DLD1 (cell line): ENCODE data around the gene TMEM115.

Experiments used
- in situ Hi-C: cut with HindIII; loops from 2 replicates; pipeline ENCODE4 v1.10.0; 2017; ENCODE audit warnings: low sequenced_read_pairs

TMEM115 gene

DNA sequence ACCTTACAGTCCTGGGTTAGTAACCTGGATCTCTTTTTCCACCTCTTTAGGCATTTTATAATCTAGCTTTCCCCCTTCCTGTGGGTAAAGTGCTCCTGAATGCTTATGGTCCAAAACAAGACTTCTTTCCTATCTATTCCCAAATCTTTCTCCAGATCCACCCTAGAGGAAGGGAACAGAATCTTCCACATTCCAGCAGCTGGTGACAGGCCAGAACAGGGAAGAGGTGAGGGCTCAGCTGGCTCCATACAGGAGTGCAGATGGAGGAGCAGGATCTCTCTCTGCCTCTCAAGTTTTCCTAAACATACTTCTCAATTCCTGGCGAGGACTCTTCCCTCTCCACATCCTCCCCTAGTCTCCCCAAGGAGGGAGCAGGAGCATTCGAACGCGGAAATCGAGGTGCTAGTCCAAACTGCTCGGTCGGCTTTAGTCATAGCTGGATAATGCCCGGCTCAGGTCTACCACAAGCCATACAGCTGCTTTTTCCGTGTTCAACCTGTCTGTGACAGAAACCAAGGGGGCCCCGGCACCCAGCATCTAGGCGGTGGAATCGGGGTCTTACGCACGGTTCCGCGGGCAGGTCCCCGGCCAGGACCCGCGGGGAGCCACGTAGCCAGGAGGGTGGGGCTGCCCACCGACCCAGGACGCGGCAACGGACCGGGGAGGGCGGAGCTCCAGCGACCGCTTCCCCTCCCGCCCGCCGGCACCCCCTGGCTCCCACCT is 22.7 kb downstream of the TMEM115 start:
- in situ Hi-C loops = loop anchor here (25.0 kb wide), 1 partner anchor 1051 kb away; the partner anchor contains the start of genes MANF and RBM15B

DNA sequence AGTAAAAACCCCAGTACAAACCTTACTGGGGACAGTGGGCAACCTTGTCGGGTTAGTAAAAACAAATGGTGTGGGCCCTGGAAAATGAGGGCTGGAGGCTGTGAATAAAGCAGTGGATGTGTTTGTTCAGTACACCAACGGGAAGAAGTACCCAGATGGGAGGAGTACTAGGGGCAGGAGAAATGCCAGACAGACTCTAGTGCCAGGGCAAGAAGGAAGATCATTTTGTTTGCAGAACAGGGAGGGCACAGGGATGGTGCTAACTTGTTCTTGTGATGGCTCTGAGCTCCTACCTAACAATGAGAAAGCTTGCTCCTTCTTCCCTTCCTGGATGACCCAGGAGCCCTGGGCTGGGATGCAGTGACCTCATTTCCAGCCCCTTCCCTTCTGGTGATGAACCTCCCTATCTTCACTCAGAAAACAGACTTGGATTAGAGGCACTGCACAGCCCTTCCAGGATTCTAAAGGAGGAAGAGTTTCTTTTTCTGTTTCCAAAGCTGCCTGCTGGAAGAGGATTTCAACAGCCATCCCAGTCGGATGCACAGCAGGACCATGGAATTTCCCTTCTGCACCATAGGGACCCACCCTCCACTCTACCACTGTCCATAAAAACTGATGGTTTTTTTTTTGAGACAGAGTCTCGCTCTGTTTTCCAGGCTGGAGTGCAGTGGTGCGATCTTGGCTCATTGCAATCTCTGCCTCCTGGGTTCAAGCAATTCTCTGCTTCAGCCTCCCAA is 24.8 kb downstream of the TMEM115 start:
- in situ Hi-C loops = loop anchor here (25.0 kb wide), 1 partner anchor 1053 kb away; the partner anchor contains the start of genes MANF and RBM15B

DNA sequence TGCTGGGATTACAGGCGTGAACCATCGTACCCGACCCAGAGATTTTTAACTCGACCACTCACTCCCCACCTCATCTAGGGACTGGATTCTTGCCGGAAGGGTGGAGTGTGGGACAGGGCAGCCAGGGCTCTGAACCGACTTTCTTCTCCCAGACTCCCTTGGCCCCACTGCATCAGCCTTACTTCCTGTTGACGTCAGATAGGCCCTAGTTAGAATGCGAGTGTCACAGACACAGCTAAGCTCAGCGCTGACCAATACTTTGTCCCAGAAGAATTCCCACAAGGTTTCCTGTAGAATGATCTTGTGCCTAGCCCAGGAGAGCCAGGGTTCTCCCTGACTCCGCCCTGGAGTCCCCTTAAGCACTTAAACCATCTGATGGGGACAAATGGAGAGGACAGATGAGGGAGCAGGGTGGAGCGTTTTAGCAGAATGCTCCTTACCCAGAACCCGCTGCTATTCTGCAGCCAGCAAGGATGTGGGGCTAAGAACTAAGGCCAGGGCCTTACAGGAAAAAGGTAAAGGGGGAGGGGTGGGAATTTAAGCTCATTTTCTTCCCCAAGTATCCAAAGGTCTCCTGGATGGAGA is 25.5 kb downstream of the TMEM115 start:
- in situ Hi-C loops = loop anchor here (25.0 kb wide), 1 partner anchor 1053 kb away; the partner anchor contains the start of genes MANF and RBM15B

DNA sequence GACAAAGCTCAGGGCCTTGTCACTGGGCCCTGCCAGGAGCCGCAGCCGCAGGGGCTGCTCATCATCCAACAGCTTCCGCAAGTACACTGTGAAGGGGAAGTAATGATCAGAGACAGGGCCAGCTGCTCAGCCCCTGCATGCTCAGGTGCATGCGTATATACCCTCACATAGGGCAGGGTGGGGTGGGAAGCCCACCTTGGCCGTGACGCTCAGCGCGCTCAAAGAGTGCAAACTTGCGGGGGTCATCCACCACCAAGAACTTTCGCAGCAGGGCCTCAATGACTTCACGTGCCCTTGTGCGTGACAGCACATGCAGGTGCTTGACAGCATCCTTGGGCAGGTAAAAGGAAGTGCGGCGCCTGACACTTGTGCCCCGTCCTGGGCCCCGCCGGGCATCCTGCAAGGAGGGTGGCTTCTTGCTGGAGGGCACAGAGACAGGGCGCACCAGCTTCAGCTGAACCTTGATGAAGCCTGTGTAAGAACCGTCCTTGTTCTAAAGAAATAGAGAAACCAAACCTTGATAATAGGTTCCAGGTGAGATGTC is 27.9 kb downstream of the TMEM115 start:
- in situ Hi-C loops = loop anchor here (25.0 kb wide), 1 partner anchor 1056 kb away; the partner anchor contains the start of genes MANF and RBM15B

DNA sequence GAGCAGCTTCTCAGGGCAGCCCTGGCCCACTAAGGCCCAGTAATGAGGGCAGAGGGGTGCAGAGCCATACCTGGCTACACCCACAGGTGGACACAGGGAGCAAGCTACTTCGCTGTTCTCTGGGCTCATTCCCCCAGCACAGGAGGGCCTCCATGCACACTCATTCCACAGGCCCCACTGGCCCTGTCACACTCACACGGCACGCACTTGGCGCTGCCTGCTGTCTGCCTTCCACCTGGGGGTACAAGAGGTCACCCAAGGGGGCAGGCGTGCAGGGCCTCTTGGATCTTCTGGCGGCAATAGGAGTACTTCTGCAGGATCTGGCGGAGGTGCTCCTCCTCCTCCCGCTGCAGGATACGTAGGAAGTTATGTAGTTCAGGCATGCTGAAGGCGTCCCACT is 29.0 kb downstream of the TMEM115 start:
- in situ Hi-C loops = loop anchor here (25.0 kb wide), 1 partner anchor 1057 kb away; the partner anchor contains the start of genes MANF and RBM15B

DNA sequence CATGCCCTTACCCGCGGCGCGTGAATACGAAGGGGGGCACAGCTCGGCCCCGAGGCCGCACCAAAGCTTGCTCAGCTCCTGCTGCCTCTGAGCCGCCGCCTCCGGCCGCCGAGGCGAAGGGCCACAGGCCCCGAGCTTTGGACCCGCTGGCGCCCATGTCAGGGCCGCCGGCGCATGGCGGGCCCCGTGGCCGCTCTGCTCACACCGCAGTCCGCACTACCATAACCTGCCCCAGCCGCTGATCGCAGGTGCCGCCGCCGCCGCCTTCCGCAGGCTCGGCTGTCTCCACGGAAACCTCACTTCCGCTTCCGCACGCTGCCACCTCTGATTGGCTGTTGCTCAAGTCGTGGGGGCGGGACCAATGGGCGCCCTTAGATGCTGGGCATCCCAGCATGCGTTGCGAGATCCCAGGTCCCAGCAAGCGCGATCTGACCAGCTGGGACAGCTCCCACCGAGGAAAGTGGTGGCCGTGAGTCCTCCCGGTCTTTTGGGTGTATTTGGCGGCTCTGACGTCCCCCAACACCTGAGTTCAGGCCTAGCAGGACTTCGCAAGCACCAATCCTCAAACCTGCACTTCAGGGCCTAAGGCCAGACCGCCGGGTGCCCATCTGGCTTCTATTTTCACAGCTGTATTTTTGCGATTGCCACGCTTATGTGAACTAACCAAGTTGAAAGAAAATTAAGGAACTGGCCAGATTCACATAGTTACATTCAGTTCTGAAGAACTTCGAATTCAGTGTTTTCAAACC is 31.2 kb downstream of the TMEM115 start, which contains the start of gene TUSC2:
TSS of gene TUSC2 (minus strand) at position 281 of the 749 bp plus-strand sequence. CDS start at position 157, 124 bp downstream.
- in situ Hi-C loops = loop anchor here (25.0 kb wide), 1 partner anchor 1059 kb away; the partner anchor contains the start of genes MANF and RBM15B

DNA sequence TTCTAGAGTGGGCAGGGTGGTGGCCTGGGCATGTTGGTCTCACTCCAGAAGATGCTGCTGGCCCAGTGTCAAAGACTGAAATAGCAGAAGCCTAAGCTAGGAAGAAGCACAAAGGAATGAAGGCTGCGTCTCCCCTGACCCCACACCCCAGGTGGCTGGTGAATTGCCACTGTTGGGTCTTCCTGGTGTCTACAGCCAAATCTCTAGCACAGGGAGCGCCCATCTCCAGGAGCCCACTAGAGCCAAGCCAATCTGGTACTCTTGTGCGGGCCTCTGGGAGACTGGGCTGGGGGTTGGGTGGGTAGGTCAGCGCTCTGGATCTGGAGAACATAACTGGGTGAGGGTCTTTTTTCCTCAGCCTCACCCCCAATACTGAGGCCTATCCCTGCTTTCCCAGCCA is 32.2 kb downstream of the TMEM115 start:
- in situ Hi-C loops = loop anchor here (25.0 kb wide), 1 partner anchor 1060 kb away; the partner anchor contains the start of genes MANF and RBM15B

DNA sequence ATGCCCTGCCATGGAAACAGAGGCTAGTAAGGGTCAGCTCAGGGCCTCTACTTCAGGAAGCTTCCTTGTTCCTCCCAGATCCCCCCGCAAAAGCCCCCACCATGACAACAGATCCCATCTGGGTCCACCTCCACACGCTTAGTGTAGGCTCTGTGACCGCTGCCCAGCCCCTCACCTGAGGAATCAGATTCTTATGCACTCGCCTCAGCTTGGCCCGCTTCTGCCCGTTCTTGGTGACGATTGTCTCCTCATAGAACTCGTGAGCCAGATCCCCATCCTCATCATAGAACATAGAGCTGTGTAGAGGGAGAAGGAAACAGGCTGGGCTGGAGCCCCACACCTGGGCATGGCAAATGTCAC is 33.2 kb downstream of the TMEM115 start:
- in situ Hi-C loops = loop anchor here (25.0 kb wide), 1 partner anchor 1061 kb away; the partner anchor contains the start of genes MANF and RBM15B

DNA sequence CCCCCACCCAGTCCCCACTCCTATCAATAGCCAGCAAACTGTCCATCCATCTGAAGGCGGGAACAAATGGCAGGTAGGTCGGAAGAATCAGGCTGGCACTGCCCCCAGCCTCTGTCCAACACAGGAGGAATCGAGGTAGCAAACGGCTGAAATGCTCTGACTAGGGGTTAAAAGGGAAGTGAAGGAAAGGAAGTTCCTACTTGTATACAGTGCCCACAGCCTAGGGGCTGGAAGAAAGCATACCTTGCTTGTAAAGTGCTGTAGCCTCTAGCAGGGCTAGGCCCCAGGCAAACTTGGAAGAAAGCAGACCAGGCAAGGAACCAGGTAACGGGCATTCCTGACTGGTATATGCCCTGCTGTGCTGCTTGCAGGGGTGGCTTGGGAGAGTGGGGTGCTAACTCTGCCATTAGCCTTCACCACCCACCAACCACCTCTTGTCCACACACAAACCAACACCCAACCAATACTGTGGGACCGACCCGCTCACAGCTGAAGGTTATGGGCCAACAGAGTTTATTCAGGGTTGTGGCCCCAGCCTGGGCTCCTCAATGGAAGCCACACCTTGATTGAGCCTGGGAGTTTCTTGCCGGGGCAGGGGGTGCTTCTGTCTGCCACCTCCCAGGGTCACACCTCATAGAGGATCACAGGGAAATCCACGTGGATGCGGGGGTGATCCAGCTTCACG is 33.7 kb downstream of the TMEM115 start:
- in situ Hi-C loops = loop anchor here (25.0 kb wide), 1 partner anchor 1062 kb away; the partner anchor contains the start of genes MANF and RBM15B

DNA sequence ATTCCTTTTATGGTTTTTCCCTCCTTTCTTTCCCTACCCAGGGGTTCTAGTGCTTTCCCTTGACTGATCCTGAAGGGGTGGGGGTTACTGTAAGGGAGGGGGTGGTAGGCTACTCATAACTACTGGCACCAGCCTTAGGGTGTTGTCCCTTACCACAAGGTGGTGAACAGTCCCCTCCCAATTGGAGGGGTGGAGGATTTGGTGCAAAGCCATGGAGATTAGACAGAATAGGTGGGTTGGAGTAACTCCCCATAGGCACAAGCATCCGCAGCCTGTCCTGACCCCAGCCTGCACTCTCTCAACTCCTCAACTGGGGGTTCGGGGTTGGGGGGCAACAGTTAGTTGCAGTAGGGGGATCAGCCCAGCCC is 34.2 kb downstream of the TMEM115 start:
- in situ Hi-C loops = loop anchor here (25.0 kb wide), 1 partner anchor 1062 kb away; the partner anchor contains the start of genes MANF and RBM15B

DNA sequence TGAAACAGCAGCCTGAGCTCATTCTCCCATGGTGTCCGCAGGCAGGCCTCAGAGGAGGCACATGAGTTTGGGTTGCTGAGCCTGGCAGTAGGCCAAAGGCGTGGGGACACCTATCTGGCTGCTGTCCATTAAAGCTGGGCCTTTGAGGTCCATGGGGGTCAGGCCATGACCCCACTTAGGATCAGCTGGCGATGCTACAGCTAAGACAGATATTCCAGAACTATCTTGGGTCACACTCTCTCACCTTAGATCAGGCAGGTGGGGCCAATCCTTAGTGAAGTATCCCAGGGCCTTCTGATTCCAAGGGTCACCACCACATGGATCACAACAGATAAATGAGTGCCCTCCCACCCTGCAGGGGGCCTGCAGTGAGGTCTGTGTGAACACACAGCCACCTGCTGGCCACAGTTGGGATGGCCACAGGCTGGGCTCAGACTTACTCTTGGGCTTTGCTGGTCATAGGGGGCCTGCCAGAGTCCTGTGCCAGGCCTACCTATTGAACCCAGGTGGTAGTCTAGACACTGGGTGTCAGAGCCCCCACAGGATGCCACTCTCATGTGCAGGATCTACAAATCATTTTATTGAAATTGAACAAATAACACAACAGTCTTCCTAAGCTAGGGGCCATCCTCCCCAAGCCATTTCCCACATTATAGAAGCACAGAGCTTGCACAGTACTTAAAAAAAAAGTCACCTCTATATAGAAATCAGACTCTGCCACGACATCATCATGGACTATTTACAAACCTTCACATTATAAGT is 34.8 kb downstream of the TMEM115 start:
- in situ Hi-C loops = loop anchor here (25.0 kb wide), 1 partner anchor 1063 kb away; the partner anchor contains the start of genes MANF and RBM15B

DNA sequence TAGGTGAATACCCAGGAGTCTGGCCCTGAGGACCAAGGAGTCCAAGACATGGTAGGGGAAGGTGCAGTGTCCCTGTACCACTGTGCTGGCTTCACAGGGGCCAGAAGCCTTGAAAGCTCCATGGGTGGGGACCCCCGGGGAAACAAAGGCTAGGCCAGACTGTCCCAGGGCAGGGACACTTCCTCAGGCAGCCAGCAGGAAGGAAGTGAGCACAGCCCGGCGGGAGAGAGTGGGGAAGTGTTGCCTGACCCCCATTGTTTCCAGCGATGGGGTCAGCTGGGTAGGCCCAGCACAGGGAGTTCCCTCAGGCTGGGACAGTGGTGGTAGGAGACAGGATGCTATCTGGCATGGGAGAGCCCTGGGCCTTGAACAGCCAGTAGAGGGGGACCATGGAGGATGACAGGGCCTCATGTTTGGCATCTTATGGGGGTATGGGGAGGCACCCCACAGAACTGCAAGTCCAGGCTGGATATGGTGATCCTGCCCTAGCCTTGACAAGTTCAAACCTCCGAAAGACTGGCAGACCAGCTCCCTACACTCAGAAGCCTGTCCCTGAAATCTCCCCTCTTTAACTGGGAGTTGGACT is 35.6 kb downstream of the TMEM115 start:
- in situ Hi-C loops = no loop called here

DNA sequence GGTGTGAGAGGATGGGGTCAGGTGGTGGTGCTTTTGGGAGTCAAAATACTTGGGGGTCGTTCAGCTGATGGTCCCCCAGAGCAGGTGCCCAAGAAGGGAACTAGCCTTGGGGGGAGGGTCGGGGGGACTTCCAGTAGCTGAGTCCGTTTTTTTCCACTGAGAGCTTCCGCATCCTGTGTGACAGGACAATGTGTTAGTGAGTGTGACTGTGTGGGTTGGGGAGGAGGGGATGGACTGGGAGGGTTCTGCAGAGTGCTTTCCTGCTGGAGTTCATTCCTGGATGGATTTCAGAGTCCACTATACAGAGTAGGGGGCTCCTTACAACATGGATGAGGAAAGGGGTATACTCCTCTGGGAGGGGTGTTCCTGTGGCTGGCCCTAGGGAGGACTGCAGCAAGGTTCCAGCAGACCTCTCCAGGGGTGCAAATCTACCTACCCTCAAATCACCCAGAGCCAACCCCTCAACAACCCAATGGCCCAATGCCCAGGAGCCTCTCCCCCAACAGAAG is 36.2 kb downstream of the TMEM115 start:
- in situ Hi-C loops = no loop called here

DNA sequence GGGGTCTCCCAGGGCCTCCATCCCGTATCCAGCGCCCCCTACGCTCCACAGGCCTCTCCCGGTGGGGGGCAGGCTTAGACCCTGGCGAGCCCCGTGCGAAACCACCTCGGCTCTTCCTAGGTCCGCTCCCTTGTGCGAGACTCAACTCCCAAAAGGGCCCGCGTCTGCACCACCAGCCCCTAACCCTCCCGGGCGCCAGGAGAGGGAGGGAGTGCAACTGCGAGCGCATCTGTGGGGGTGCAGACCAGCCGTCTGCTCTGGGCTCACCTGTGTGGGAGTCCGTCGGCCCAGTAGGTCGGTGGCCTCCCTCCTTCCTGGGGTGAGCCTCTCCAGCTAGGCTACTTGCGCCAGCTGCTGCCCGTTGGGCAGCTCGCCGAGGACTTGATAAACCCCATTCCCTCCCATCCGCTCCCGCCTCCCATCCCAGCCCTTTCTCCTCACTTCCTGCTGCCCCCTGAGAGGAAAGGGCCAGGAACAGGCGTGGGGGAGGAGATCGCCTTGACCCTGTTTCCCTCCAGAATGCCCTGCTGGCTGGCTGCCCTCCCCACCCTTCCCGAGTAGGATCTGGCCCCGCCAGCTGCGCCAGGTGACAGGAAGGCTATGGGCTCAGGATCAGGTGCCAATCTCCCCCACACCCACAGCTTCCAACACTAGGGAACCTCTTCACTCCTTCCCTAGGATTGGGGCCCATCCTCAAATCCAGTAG is 36.8 kb downstream of the TMEM115 start, which contains the start of gene HYAL2:
TSS of gene HYAL2 (minus strand) at position 360 of the 706 bp plus-strand sequence. CDS start 2,256 bp downstream, outside the sequence.
- in situ Hi-C loops = no loop called here

DNA sequence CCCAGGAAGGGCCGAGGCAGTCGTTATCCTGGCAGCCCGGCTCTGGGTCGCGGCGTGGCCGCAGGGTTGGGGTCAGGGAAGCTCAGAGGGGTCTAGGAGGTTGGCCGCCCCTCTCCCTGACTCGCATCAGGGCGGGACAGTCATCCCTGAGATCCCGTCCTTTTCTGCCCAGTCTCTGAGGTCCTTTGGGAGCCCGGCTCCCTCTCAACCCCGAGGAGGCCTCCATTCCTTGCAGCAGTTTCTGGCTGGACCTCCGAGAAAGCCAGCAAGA is 37.3 kb downstream of the TMEM115 start:
- in situ Hi-C loops = no loop called here

DNA sequence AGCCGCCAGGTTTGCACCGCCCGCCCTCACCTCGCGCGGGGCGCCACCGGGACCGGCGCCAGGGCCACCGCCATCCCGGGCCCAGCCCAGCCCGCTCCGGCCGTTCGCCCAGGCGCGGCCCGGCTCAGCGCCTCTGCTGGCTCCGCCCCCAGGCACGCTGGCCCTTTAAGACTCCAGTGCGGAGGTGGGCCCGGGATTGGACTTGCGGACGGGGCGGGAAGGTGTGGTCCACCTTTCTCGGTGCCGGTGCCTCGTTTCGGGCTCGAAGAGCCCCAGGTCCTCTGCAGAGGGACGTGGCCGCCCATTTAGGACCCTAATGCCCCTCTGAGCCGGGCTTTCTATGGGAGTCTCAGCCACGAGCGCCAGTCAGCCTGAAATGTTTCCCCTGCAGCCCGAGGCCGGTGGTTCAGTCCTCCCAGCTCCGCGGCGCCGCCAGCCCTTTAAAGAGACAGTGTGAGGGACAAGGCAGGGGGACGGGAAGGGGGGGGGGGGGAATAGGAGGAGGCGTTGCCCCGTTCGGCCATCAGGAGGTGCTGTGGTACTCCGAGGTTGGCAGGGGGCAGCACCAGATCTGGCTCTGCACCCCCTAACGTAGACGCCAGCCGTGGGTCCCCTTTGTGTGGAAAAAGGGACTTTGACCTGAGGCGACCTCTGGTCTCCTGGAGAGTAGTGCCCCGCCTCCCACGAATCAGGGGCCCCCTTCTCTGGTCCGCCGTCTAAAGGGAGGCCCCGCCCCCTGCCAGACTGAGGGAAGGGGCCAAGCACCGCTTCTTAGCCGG is 37.8 kb downstream of the TMEM115 start:
- in situ Hi-C loops = no loop called here

DNA sequence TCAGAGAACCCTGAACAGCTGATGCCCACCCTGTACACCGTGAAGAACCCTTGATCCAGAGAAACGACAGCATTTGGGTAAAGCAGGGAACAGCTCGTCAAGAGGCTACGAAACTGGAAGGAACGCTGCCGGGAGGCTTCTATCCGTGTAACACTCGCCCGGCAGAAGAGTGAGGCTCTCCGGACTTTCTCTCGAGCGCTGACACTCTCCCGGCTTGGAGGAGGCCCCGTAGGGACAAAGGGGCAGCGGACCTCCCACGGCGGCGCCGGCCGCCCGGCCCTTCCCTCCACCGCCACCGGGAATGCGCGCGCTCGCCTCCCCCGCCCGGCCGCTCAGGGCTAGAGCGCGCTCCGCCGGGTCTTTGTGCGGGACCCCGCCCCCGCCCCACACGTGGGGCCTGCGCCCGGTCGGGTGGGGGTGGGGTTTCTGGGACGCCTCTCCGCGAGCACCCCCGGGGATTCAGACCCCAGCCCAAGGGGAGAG is 38.4 kb downstream of the TMEM115 start:
- in situ Hi-C loops = no loop called here
